ENCODE results near the gene ZBTB8A.

DNA sequence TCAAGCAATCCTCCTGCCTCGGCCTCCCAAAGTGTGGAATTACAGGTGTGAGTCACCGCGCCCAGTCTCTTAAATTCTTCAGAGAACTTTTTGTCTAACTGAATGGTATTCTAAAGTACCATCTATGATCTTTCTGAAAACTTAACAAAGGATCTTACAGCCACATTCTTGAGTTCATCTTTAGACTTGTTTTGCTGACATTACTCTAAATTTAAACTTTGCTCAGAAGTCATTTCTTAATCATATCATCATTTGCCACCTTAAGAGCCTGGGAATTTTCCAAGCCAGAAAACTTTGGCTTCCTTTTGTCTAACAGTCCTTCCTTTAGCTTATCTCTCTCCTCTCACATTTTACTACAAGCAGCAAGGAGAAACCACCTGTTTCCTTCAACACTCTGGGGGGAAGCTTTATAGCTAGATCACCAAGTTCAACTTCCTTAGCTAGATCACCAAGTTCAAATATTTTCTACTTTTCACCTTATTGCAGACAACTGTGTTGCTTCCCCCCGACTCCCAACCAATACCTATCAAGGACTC is 5.4 kb upstream of the ZBTB8A start:
- TF ChIP-seq, protein P1, sequence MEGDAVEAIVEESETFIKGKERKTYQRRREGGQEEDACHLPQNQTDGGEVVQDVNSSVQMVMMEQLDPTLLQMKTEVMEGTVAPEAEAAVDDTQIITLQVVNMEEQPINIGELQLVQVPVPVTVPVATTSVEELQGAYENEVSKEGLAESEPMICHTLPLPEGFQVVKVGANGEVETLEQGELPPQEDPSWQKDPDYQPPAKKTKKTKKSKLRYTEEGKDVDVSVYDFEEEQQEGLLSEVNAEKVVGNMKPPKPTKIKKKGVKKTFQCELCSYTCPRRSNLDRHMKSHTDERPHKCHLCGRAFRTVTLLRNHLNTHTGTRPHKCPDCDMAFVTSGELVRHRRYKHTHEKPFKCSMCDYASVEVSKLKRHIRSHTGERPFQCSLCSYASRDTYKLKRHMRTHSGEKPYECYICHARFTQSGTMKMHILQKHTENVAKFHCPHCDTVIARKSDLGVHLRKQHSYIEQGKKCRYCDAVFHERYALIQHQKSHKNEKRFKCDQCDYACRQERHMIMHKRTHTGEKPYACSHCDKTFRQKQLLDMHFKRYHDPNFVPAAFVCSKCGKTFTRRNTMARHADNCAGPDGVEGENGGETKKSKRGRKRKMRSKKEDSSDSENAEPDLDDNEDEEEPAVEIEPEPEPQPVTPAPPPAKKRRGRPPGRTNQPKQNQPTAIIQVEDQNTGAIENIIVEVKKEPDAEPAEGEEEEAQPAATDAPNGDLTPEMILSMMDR (IDR thresholded peaks at IDR 0.05): no peak
- TF ChIP-seq POLR2A (IDR thresholded peaks at IDR 0.05): no peak

Data from breast epithelium (tissue), 3 donors.